ENCODE measurements around the gene PIWIL4.

DNA sequence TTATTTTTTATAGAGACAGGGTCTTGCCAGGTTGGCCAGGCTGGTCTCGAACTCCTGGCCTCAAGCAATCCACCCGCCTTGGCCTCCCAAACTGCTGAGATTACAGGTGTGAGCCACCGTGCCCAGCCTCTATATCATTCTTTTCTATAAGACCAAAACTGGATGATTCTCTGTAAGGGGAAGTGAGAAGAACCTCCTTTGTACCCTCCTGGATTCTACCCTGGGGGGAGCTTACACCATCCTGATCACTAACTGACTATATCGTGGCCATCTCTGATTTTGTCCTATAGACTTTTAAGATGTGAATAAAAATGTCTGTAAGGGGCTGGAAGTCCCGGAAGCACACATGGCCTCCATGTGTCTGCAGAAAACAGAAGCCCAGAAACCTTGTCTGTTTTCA, 9.1 kb downstream of the PIWIL4 start:
- no peak for TF ChIP-seq EZH2 (IDR thresholded peaks at IDR 0.05; ENCODE audit: low read depth, low read length, severe bottlenecking)
- no peak for TF ChIP-seq TAF7 (optimal IDR thresholded peaks at IDR 0.05; ENCODE audit: borderline replicate concordance, low read depth, low read length)
- TF ChIP-seq POLR2A (IDR thresholded peaks at IDR 0.05; ENCODE audit: control extremely low read depth in 1 of 2, low read depth in 2 of 2, low read length in 2 of 2) = no peak
- TF ChIP-seq, protein P1, sequence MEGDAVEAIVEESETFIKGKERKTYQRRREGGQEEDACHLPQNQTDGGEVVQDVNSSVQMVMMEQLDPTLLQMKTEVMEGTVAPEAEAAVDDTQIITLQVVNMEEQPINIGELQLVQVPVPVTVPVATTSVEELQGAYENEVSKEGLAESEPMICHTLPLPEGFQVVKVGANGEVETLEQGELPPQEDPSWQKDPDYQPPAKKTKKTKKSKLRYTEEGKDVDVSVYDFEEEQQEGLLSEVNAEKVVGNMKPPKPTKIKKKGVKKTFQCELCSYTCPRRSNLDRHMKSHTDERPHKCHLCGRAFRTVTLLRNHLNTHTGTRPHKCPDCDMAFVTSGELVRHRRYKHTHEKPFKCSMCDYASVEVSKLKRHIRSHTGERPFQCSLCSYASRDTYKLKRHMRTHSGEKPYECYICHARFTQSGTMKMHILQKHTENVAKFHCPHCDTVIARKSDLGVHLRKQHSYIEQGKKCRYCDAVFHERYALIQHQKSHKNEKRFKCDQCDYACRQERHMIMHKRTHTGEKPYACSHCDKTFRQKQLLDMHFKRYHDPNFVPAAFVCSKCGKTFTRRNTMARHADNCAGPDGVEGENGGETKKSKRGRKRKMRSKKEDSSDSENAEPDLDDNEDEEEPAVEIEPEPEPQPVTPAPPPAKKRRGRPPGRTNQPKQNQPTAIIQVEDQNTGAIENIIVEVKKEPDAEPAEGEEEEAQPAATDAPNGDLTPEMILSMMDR (IDR thresholded peaks at IDR 0.05; ENCODE audit: control extremely low read depth in 1 of 3, insufficient read depth in 1 of 3, low read depth in 1 of 3, low read length in 3 of 3) = no peak
- no peak for TF ChIP-seq RFX5 (IDR thresholded peaks at IDR 0.05; ENCODE audit: borderline replicate concordance, low read depth, low read length)
- no peak for TF ChIP-seq CREB1 (IDR thresholded peaks at IDR 0.05)
- TF ChIP-seq YY1 (IDR thresholded peaks at IDR 0.05; ENCODE audit: low read depth, low read length) = no peak
- no peak for TF ChIP-seq TEAD4 (IDR thresholded peaks at IDR 0.05; ENCODE audit: low read depth, low read length)
- no peak for TF ChIP-seq RNF2 (IDR thresholded peaks at IDR 0.05; ENCODE audit: borderline replicate concordance, low read depth, low read length, missing control alignments, poor library complexity, severe bottlenecking)
- TF ChIP-seq BRCA1 (IDR thresholded peaks at IDR 0.05; ENCODE audit: low read depth, low read length) = no peak
- no peak for TF ChIP-seq PHF8 (conservative IDR thresholded peaks at IDR 0.05; ENCODE audit: low read depth, low read length)
- no peak for TF ChIP-seq RXRA (IDR thresholded peaks at IDR 0.05; ENCODE audit: insufficient read depth, low read depth, low read length)
